ENCODE measurements around the gene ZBTB45. TPM values are rescaled to one million over a fixed set of nuclear protein-coding genes. Genes with fewer than 3 reads are reported as not detected.

The ZBTB45 gene
- total and polyA plus RNA-seq, 10 of the 15 experiments (the other 5 are each of a cell fraction or from before 2014, with no cell fraction given): 0.29 to 17.2 (median 4.2) TPM

DNA sequence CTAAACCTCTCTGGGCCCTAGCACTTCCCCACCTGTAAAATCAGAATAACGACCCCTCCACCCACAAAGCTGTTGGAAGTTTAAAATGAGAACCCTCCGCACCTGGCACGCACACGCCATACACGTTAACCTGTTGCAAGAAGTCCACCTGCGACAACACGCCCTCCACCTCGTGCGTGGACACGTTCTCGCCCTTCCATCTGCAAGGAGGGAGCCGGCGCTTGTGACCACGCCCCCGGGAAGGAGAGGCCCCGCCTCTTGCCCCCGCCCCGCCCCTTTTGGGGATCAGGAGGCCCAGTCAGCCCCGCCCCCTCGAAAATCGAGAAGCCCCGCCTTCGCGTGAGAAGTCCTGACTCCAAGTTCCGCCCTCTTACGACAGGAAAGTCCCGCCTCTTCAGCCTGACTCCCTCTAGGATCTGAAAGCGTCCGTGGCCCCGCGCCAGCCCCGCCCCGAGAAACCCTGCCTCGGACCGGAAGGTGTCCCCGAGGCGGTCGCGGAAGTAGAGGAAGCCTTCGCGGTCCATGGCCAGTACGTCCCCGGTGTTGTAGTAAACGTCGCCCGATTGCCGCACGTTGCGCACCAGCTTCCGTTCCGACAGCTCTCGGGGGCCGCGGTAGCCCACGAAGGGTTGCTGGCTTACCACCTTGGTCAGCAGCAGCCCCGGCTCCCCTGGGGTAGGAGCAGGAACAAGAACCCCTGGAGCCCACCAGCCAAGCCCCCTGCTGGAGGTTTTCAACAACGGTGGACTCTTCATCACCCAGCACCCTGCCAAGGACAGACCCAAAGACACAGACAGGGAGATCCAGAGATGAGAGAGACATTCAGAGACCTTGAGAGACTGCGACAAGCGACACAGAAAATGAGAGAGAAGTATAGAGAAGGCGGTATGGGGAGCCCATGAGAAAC, 20.3 kb downstream of the ZBTB45 start (continued):
- TF ChIP-seq HCFC1 (IDR thresholded peaks at IDR 0.05; ENCODE audit: low read length) (peak; percentile 89), DPF2 (IDR thresholded peaks at IDR 0.05) (peak; percentile 25; the same call in 1 of the 2 replicates), ATF7 (IDR thresholded peaks at IDR 0.05; ENCODE audit: low read depth) (peak; percentile 70), E2F8 (IDR thresholded peaks at IDR 0.05; ENCODE audit: low read depth, partially characterized antibody) (peak; percentile 88), ZNF622 (IDR thresholded peaks at IDR 0.05) (no peak), EGR1 (IDR thresholded peaks at IDR 0.05; ENCODE audit: borderline replicate concordance in 1 of 2, low read depth in 2 of 2, low read length in 2 of 2) (peak in 1 of 2 experiments; percentile 78; a peak in 1 of 3 replicates), RUNX3 (IDR thresholded peaks at IDR 0.05; ENCODE audit: low read length) (peak; percentile 86), SUZ12 (IDR thresholded peaks at IDR 0.05; ENCODE audit: unreplicated experiment) (no peak), E4F1 (IDR thresholded peaks at IDR 0.05; ENCODE audit: borderline replicate concordance, partially characterized antibody) (peak; percentile 84), FOS (IDR thresholded peaks at IDR 0.05; ENCODE audit: borderline replicate concordance, extremely low read depth, insufficient read length) (no peak), RELA (IDR thresholded peaks at IDR 0.05; ENCODE audit: borderline replicate concordance, partially characterized antibody) (peak; percentile 90), MXI1 (IDR thresholded peaks at IDR 0.05; ENCODE audit: low read depth, low read length) (peak; percentile 79), TCF3 (IDR thresholded peaks at IDR 0.05; ENCODE audit: borderline replicate concordance, insufficient read depth, low read depth, low read length) (no peak), TCF7 (IDR thresholded peaks at IDR 0.05; ENCODE audit: borderline replicate concordance) (no peak), ZZZ3 (IDR thresholded peaks at IDR 0.05; ENCODE audit: control insufficient read depth, insufficient read length, low read depth) (no peak), SIX5 (IDR thresholded peaks at IDR 0.05; ENCODE audit: low read depth, low read length, severe bottlenecking) (peak; percentile 71), FOXM1 (IDR thresholded peaks at IDR 0.05; ENCODE audit: low read depth, low read length) (no peak), ZBTB4 (CRISPR knock-in tag; IDR thresholded peaks at IDR 0.05) (no peak)
- TF ChIP-seq, protein P1, sequence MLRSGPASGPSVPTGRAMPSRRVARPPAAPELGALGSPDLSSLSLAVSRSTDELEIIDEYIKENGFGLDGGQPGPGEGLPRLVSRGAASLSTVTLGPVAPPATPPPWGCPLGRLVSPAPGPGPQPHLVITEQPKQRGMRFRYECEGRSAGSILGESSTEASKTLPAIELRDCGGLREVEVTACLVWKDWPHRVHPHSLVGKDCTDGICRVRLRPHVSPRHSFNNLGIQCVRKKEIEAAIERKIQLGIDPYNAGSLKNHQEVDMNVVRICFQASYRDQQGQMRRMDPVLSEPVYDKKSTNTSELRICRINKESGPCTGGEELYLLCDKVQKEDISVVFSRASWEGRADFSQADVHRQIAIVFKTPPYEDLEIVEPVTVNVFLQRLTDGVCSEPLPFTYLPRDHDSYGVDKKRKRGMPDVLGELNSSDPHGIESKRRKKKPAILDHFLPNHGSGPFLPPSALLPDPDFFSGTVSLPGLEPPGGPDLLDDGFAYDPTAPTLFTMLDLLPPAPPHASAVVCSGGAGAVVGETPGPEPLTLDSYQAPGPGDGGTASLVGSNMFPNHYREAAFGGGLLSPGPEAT (IDR thresholded peaks at IDR 0.05; ENCODE audit: low read depth): peak; percentile 89

Measured in GM12878 (cell line).